Osteoblast (primary cell): Measurements from ENCODE around the gene GSE1. TPM values are rescaled to one million over a fixed set of nuclear protein-coding genes. Genes with fewer than 3 reads are reported as not detected.

Experiments
- DNase-seq: peaks from one replicate; pipeline ENCODE4 v3.0.0; 2011; ENCODE audit warnings: low spot score, mixed read lengths; ENCODE audit not compliant: insufficient read length; ENCODE audit errors: missing footprints
- H2AFZ ChIP-seq: 2 replicates; pipeline ENCODE4 v1.6.0; 2011; ENCODE audit warnings: mild to moderate bottlenecking, low read length
- H3K27ac ChIP-seq: 2 replicates; pipeline ENCODE4 v1.5.1; 2011; ENCODE audit warnings: mild to moderate bottlenecking, low read depth, low read length, moderate library complexity
- H3K27me3 ChIP-seq: 2 replicates; pipeline ENCODE4 v1.6.0; 2012; ENCODE audit warnings: mild to moderate bottlenecking, control low read depth, inconsistent platforms, low read length, moderate library complexity; ENCODE audit not compliant: insufficient read depth
- H3K36me3 ChIP-seq: 2 replicates; pipeline ENCODE4 v1.5.1; 2011; ENCODE audit warnings: mild to moderate bottlenecking, low read length, control low read depth, moderate library complexity; ENCODE audit not compliant: insufficient read depth
- H3K4me1 ChIP-seq: 2 replicates; pipeline ENCODE4 v1.5.1; 2011; ENCODE audit warnings: mild to moderate bottlenecking, low read length, control low read depth, moderate library complexity; ENCODE audit not compliant: insufficient read depth
- H3K4me2 ChIP-seq: 2 replicates; pipeline ENCODE4 v1.6.0; 2011; ENCODE audit warnings: mild to moderate bottlenecking, low read length; ENCODE audit not compliant: insufficient read depth
- H3K4me3 ChIP-seq: fragments of 200-600 bp; sonication (generic); 3 replicates; pipeline ENCODE4 v1.5.1; 2012; ENCODE audit warnings: mild to moderate bottlenecking, low read length, inconsistent platforms; ENCODE audit not compliant: insufficient read depth
- H3K79me2 ChIP-seq: 2 replicates; pipeline ENCODE4 v1.6.0; 2012; ENCODE audit warnings: mild to moderate bottlenecking, low read length, control low read depth, inconsistent platforms; ENCODE audit not compliant: insufficient read depth
- H3K9me3 ChIP-seq: 2 replicates; pipeline ENCODE4 v1.5.1; 2011; ENCODE audit warnings: low read depth, low read length, control low read depth
- H4K20me1 ChIP-seq: 2 replicates; pipeline ENCODE4 v1.6.0; 2012; ENCODE audit warnings: mild to moderate bottlenecking, low read length, control low read depth; ENCODE audit not compliant: insufficient read depth
- total RNA-seq: library from RNA; depleted of rRNA; stranded (reverse); fragments of >200 nt; gene quantifications from 2 replicates; pipeline ENCODE4 v1.2.3, GENCODE V29; 2012
- TF ChIP-seq, protein P1 (sequence below): IDR thresholded peaks from 2 replicates; pipeline ENCODE4 v1.5.1; 2011; ENCODE audit warnings: mild to moderate bottlenecking, low read depth, low read length, moderate library complexity; ENCODE audit errors: extremely low read depth

Gene GSE1
- total RNA-seq, 1 donor: 49.6 TPM

DNA sequence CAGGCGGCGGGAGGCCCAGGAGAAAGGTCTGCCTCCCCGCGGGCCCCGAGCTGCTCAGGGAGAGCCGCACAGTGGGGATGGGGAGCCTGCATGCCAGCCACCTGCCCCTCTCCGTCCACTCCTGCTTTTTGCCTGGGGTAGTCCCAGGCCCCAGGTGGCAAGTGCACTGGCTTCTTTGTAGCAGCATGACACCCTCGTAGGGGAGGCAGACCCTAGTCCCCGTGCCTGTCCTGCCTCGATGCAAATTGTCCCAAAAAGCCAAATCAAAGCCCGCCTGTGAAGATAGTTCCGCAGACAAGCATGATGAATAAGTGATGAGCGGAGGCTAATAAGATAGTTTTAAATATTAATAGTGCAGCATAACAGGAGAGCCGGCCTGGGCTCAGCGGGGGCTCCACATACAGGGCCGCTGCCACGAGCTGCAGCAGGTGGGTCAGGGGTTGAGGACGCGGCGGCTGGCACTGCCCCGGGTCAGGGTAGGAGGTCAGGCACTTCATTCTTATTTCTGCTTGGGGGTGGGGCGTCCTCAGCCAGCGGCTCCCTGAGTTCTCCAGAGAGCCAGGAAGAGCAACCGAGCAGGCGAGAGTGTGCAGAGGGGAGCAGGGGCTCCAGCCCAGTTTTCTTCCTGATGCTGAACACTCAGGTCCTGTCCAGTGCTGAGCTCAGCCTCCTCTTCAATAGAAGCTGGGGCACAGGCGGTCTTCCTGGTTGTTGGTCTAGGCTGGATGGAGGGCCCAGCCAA lies 48.8 kb downstream of the GSE1 start:
- H3K27me3 ChIP-seq: no peaks in the 10 kb centered on the region
- no peaks in the 10 kb centered on the region for H3K79me2 ChIP-seq
- TF ChIP-seq, protein P1, sequence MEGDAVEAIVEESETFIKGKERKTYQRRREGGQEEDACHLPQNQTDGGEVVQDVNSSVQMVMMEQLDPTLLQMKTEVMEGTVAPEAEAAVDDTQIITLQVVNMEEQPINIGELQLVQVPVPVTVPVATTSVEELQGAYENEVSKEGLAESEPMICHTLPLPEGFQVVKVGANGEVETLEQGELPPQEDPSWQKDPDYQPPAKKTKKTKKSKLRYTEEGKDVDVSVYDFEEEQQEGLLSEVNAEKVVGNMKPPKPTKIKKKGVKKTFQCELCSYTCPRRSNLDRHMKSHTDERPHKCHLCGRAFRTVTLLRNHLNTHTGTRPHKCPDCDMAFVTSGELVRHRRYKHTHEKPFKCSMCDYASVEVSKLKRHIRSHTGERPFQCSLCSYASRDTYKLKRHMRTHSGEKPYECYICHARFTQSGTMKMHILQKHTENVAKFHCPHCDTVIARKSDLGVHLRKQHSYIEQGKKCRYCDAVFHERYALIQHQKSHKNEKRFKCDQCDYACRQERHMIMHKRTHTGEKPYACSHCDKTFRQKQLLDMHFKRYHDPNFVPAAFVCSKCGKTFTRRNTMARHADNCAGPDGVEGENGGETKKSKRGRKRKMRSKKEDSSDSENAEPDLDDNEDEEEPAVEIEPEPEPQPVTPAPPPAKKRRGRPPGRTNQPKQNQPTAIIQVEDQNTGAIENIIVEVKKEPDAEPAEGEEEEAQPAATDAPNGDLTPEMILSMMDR: no peak
- peaks cover 50% of the 10 kb centered on the region for H4K20me1 ChIP-seq
- H3K4me3 ChIP-seq: no peak overlapping the region
- H3K27ac ChIP-seq: no peak overlapping the region
- peak; percentile 76 for DNase-seq
- H3K36me3 ChIP-seq: peaks cover 84% of the 10 kb centered on the region
- no peaks in the 10 kb centered on the region for H3K9me3 ChIP-seq
- no peak overlapping the region for H3K4me2 ChIP-seq
- H3K4me1 ChIP-seq: no peaks in the 10 kb centered on the region
- no peak overlapping the region for H2AFZ ChIP-seq

DNA sequence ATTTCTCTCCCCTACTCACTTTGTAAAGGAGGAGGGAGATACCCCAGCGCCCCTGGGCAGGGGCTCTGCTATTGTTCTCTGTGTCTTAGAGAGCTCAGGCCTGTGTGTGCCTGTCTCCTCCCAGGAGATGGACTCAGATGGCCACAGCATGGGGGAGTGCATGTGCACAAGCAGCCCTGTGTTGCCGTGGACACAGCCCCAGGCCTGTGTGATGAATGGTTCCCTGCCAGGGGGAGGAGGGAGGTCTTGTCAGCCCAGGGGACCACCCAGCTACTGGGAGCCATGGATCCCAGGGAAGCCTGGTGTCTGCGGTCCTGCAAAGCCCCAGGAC lies 49.3 kb downstream of the GSE1 start:
- H3K36me3 ChIP-seq: peaks cover 85% of the 10 kb centered on the region
- TF ChIP-seq, protein P1: no peak

DNA sequence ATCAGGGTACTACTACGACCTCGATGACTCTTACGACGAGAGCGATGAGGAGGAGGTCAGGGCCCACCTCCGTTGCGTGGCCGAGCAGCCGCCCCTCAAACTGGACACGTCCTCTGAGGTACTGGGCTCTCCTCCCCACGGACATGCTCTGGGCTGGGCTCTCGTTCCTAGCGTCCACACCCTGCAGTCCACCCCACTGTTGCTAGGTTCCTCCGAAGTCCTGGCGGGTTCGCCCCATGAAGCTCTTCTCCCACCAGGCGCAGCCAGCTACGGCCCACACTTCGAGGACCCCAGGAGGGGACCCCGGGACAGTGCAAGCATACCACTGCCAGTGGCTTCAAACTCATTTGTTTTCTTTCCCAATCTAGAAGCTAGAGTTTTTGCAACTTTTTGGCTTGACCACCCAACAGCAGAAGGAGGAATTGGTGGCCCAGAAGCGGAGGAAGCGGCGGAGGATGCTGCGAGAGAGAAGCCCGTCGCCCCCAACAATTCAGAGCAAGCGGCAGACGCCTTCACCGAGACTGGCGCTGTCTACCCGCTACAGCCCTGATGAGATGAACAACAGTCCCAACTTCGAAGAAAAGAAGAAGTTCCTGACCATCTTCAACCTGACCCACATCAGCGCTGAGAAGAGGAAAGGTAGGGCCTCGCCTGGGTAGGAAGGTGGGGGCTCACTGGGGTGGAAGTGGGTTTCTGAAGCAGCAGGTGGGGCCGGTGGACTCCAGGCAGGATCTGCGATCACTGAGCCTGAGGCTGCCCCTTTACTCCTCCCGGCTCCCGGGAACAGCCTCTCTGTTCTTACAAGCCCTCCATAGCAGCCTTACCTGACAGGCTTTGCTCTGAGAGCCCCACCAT lies 50.1 kb downstream of the GSE1 start:
- DNase-seq: peak; percentile 68
- peaks cover 85% of the 10 kb centered on the region for H3K36me3 ChIP-seq
- no peaks in the 10 kb centered on the region for H3K27me3 ChIP-seq
- H3K4me3 ChIP-seq: no peak overlapping the region
- no peaks in the 10 kb centered on the region for H3K4me1 ChIP-seq
- no peak overlapping the region for H3K27ac ChIP-seq
- no peak overlapping the region for H3K4me2 ChIP-seq
- H4K20me1 ChIP-seq: peaks cover 46% of the 10 kb centered on the region
- TF ChIP-seq, protein P1: no peak
- no peaks in the 10 kb centered on the region for H3K79me2 ChIP-seq
- H3K9me3 ChIP-seq: no peaks in the 10 kb centered on the region
- H2AFZ ChIP-seq: no peak overlapping the region

More for the DNA sequence above, 49.3 kb downstream of the GSE1 start:
- H3K27me3 ChIP-seq: no peaks in the 10 kb centered on the region
- H3K79me2 ChIP-seq: no peaks in the 10 kb centered on the region
- H3K9me3 ChIP-seq: no peaks in the 10 kb centered on the region
- no peaks in the 10 kb centered on the region for H3K4me1 ChIP-seq
- no peak overlapping the region for H2AFZ ChIP-seq
- H3K4me3 ChIP-seq: no peak overlapping the region
- no peak overlapping the region for H3K4me2 ChIP-seq
- H3K27ac ChIP-seq: no peak overlapping the region
- peak; percentile 72 for DNase-seq
- H4K20me1 ChIP-seq: peaks cover 49% of the 10 kb centered on the region

DNA sequence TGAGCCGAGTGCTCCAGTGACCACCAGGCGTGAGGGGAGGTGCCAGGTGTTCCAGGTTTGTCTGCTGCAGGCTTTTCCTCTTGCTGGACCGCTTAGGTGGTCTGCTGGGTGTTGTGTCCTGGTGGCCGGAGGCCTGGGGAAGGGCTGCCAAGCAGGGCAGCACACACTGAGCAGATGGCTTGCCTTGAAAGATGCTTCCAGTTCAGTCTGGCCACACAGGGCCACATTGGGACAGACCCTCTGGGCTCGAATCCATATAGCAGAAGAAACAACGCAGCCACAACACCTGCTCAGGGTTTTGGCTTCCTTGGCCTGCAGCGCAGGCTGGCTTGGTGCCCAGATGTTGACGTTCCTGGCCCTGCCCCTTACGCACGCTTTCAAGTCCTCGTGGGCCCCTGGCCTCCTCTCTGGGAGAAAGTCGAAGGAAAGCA lies 50.8 kb downstream of the GSE1 start:
- DNase-seq: peak; percentile 74
- no peaks in the 10 kb centered on the region for H3K4me1 ChIP-seq
- peaks cover 85% of the 10 kb centered on the region for H3K36me3 ChIP-seq
- H4K20me1 ChIP-seq: peaks cover 44% of the 10 kb centered on the region
- TF ChIP-seq, protein P1: no peak
- no peaks in the 10 kb centered on the region for H3K27me3 ChIP-seq
- H3K4me3 ChIP-seq: no peak overlapping the region
- H3K9me3 ChIP-seq: no peaks in the 10 kb centered on the region
- no peak overlapping the region for H2AFZ ChIP-seq
- H3K79me2 ChIP-seq: no peaks in the 10 kb centered on the region
- H3K4me2 ChIP-seq: no peak overlapping the region
- H3K27ac ChIP-seq: no peak overlapping the region
